ENCODE data around the gene KRABD2.

The KRABD2 gene

DNA sequence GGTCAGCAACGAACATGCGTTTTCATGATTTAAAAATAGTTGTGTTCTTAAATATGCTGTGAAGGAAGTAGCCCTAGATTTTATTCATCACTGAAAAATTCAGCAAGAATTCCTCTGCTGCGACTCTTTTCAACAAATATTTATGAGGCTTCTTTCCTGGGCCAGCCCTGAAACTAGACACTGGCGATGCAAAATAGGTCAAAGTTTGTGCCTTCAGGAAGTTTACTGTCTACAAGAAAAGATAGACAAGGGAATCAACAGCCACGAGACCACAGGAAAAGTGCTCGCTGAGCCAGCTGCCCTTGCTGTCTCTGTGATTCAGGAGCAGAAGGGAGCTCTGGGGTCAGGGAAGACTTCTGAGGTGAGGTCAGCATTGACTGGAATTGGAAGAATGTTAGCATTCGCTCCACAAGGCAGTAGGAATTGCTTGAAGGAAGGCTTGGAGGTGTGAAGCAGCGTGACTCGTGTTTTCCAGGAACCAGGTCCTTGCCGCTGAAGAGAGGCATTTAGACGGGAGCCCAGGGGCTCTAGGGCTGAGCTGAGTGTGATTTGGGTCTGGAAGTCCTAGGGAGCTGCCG, 8.4 kb upstream of the KRABD2 start:
- Histone ChIP-seq H3K4me3 (no peak overlapping the region), H3K27ac (no peak overlapping the region), H3K36me3 (peaks cover 0 to 22% of the 10 kb centered on the region in 2 donors), H3K4me1 (peaks cover 25% of the 10 kb centered on the region in 2 donors), H3K27me3 (no peaks in the 10 kb centered on the region), H3K9me3 (no peaks in the 10 kb centered on the region)
- TF ChIP-seq, protein P1, sequence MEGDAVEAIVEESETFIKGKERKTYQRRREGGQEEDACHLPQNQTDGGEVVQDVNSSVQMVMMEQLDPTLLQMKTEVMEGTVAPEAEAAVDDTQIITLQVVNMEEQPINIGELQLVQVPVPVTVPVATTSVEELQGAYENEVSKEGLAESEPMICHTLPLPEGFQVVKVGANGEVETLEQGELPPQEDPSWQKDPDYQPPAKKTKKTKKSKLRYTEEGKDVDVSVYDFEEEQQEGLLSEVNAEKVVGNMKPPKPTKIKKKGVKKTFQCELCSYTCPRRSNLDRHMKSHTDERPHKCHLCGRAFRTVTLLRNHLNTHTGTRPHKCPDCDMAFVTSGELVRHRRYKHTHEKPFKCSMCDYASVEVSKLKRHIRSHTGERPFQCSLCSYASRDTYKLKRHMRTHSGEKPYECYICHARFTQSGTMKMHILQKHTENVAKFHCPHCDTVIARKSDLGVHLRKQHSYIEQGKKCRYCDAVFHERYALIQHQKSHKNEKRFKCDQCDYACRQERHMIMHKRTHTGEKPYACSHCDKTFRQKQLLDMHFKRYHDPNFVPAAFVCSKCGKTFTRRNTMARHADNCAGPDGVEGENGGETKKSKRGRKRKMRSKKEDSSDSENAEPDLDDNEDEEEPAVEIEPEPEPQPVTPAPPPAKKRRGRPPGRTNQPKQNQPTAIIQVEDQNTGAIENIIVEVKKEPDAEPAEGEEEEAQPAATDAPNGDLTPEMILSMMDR (IDR thresholded peaks at IDR 0.05 in 4 of 5, conservative IDR thresholded peaks at IDR 0.05 in 1 of 5) = no peak
- TF ChIP-seq POLR2A (IDR thresholded peaks at IDR 0.05) = no peak
- in situ Hi-C loops (cut with MboI; ENCODE audit: low sequenced_read_pairs in 4 of 4) (no loop called here), intact Hi-C loops (cut with DNase I; ENCODE audit: low total_unique reads) (no loop called here)
- ATAC-seq = no peak
- no peak for DNase-seq

DNA sequence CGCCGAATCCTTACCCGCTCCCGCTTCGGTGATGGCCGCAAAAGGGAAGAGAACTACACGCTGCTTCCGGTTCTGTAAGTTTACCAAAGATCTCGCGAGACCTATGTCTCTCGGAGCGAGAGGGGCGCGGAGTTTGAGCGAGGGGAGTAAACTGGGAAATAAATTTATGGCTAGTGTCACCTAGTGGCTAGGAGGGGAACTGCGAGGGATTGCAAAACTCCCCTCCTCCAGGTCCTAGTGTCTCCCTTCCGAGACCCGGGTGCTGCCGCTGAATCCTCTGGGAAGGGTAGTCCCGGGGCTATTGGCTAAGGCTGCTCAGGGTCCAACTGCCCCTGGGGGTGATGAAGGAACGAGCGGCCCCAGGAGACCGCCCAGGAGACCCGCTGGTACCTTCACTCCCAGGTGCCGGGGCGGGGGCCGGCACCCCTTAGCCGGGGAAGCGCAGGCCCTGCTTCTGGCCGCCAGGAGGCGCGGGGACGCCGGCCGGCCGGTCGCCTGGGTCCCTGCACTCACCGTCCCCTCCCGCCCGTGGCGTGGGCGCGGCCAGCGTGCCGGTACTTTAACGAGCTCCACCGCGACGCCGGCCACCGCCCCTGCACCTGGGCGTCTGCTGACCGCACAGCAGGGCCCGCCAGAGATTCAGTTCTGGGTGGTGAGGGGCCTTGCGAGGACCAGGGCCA, 6.8 kb upstream of the KRABD2 start, which contains the start of gene RPL26:
TSS of gene RPL26 (minus strand) at position 51 of the 680 bp plus-strand sequence. CDS start 883 bp downstream, outside the sequence.
- Histone ChIP-seq H3K4me3 (peak within 1 kb of the TSS; percentile 67 to 88 (median 87)), H3K27ac (peak within 1 kb of the TSS; percentile 84 to 94 (median 92)), H3K9me3 (no peaks in the 10 kb centered on the region), H3K27me3 (no peaks in the 10 kb centered on the region), H3K4me1 (peaks cover 25% of the 10 kb centered on the region in 2 donors), H3K36me3 (peaks cover 0 to 38% of the 10 kb centered on the region in 2 donors)
- peak; percentile 96 to 98 for DNase-seq
- peak; percentile 84 for TF ChIP-seq POLR2A (IDR thresholded peaks at IDR 0.05)
- TF ChIP-seq, protein P1 (IDR thresholded peaks at IDR 0.05 in 4 of 5, conservative IDR thresholded peaks at IDR 0.05 in 1 of 5) = peak; percentile 96 to 100 (median 100)
- intact Hi-C loops (cut with DNase I; ENCODE audit: low total_unique reads) (loop anchor here (1.0 kb wide), 2 partner anchors 52 to 88 kb away; partner anchors contain the start of genes NDEL1 and SLC25A35), in situ Hi-C loops (cut with MboI; ENCODE audit: low sequenced_read_pairs in 4 of 4) (no loop called here)
- peak; percentile 93 to 96 for ATAC-seq

- DNase-seq (no peak), ATAC-seq (peak; percentile 9 to 16)
- Histone ChIP-seq H3K4me3 (peak overlapping the region; percentile 67 to 88 (median 87)), H3K9me3 (no peaks in the 10 kb centered on the region), H3K36me3 (peaks cover 0 to 43% of the 10 kb centered on the region in 2 donors), H3K27ac (peak overlapping the region; percentile 84 to 94 (median 92)), H3K4me1 (peaks cover 25% of the 10 kb centered on the region in 2 donors), H3K27me3 (no peaks in the 10 kb centered on the region)
- TF ChIP-seq POLR2A (IDR thresholded peaks at IDR 0.05) = no peak
- TF ChIP-seq, protein P1 (IDR thresholded peaks at IDR 0.05 in 4 of 5, conservative IDR thresholded peaks at IDR 0.05 in 1 of 5) = no peak
- intact Hi-C loops (cut with DNase I; ENCODE audit: low total_unique reads) (loop anchor here (1.0 kb wide), 2 partner anchors 52 to 88 kb away; partner anchors contain the start of genes NDEL1 and SLC25A35), in situ Hi-C loops (cut with MboI; ENCODE audit: low sequenced_read_pairs in 4 of 4) (no loop called here)
Measured at GRCh38 chr17:8382880-8383142, 6.3 kb upstream of the KRABD2 start.

- ATAC-seq (no peak), DNase-seq (no peak)
- H3K27me3 ChIP-seq = no peaks in the 10 kb centered on the region
- peaks cover 25 to 27% of the 10 kb centered on the region in 2 donors for H3K4me1 ChIP-seq
- peak overlapping the region; percentile 67 to 88 (median 87) for H3K4me3 ChIP-seq
- intact Hi-C loops (cut with DNase I; ENCODE audit: low total_unique reads) = no loop called here
- TF ChIP-seq POLR2A (IDR thresholded peaks at IDR 0.05) = no peak
- TF ChIP-seq, protein P1 (IDR thresholded peaks at IDR 0.05 in 4 of 5, conservative IDR thresholded peaks at IDR 0.05 in 1 of 5) = no peak
- no peaks in the 10 kb centered on the region for H3K9me3 ChIP-seq
- in situ Hi-C loops (cut with MboI; ENCODE audit: low sequenced_read_pairs in 4 of 4) = no loop called here
- H3K27ac ChIP-seq = peak overlapping the region; percentile 84 to 94 (median 92)
- H3K36me3 ChIP-seq = peaks cover 0 to 48% of the 10 kb centered on the region in 2 donors
Measured at GRCh38 chr17:8382052-8382879, 5.8 kb upstream of the KRABD2 start.

Measured in gastrocnemius medialis (tissue), 4 donors.